ENCODE data around the gene HADHA.

The HADHA gene
- long read RNA-seq, transcript HADHA-201 (20 exons, 3,037 nt): major isoform, 5,025 of 5,601 reads
- long read RNA-seq, transcript HADHA-207 (20 exons, 2,688 nt): minor isoform, 16 of 5,601 reads
- long read RNA-seq, transcript HADHA-211 (19 exons, 2,158 nt): minor isoform, 60 of 5,601 reads
- long read RNA-seq, transcript HADHA-204 (19 exons, 2,982 nt): minor isoform, 14 of 5,601 reads
- long read RNA-seq, partial matches to known transcripts: 243 of 5,601 reads
- long read RNA-seq, other reads (novel, unspliced or antisense): 234 of 5,601 reads

DNA sequence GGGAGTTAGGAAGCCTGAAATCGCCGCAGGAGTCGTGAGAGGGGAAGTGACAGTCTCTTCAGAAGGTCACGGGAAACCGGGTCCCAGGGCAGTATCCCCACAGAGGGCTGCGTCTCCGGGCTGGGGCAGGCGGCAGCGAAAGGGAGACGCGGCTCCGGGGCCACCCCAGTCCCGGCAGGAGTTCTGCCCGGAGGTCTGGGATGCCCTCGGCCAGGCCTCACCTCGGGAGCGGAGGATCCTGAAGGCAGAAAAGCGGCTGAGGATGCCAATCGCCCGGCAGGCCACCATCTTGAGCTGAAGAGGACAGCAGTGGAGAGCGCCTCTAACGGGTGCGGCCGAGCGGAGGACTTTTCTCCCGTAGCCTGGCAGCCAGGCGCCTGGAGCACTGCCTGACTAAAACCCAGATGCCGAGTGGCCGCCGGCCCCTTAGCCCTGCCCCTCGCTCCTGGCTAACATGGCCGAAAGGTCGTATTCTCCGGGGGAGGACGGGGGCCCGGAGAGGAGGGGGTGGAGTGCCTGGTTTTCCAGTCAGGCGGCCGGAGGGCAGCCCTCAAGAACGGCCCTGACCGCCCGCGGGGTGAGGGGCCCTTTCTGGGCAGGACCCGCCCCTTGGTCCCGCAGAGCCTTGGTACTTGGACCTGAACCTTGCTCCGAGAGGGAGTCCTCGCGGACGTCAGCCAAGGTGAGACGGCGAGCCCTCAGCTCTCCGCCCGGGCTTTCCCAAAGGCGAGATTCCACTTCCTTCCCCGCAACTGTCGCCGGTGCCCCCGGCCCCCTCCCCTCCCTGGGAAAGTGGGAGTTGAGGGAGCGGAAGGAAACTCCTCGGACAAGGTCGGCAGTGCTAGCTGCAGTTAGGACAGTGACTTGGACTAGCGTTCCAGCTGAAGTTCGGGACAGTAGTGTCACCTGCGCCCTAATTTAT lies at the start of gene HADHA, which contains the start of gene HADHB:
HADHA (minus strand) TSS at position 324 of the 922 bp plus-strand sequence; CDS start at position 288, 36 bp downstream.
HADHB (plus strand) TSS at position 631 of the 922 bp plus-strand sequence. CDS start 9,316 bp downstream, outside the sequence.
- DNase-seq (ENCODE audit: low read depth in 1 of 2, low spot score in 1 of 2): peak; percentile 78 to 87
- Histone ChIP-seq H3K4me3 (replicated peaks; ENCODE audit: insufficient read depth, low read length) (peak within 1 kb of the TSS; percentile 81), H3K27ac (replicated peaks) (peak within 1 kb of the TSS; percentile 99), H3K27me3 (ENCODE audit: insufficient read depth, poor library complexity, severe bottlenecking) (no peaks in the 10 kb centered on the region)
- TF ChIP-seq, protein P1, sequence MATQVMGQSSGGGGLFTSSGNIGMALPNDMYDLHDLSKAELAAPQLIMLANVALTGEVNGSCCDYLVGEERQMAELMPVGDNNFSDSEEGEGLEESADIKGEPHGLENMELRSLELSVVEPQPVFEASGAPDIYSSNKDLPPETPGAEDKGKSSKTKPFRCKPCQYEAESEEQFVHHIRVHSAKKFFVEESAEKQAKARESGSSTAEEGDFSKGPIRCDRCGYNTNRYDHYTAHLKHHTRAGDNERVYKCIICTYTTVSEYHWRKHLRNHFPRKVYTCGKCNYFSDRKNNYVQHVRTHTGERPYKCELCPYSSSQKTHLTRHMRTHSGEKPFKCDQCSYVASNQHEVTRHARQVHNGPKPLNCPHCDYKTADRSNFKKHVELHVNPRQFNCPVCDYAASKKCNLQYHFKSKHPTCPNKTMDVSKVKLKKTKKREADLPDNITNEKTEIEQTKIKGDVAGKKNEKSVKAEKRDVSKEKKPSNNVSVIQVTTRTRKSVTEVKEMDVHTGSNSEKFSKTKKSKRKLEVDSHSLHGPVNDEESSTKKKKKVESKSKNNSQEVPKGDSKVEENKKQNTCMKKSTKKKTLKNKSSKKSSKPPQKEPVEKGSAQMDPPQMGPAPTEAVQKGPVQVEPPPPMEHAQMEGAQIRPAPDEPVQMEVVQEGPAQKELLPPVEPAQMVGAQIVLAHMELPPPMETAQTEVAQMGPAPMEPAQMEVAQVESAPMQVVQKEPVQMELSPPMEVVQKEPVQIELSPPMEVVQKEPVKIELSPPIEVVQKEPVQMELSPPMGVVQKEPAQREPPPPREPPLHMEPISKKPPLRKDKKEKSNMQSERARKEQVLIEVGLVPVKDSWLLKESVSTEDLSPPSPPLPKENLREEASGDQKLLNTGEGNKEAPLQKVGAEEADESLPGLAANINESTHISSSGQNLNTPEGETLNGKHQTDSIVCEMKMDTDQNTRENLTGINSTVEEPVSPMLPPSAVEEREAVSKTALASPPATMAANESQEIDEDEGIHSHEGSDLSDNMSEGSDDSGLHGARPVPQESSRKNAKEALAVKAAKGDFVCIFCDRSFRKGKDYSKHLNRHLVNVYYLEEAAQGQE (IDR thresholded peaks at IDR 0.05; ENCODE audit: insufficient replicate concordance, low read depth): peak; percentile 77
- TF ChIP-seq POLR2AphosphoS5 (IDR thresholded peaks at IDR 0.05; ENCODE audit: low read depth): peak; percentile 60; the same call in 1 of the 2 replicates
- TF ChIP-seq GABPA (IDR thresholded peaks at IDR 0.05; ENCODE audit: low read depth): no peak
- TF ChIP-seq, protein P2, sequence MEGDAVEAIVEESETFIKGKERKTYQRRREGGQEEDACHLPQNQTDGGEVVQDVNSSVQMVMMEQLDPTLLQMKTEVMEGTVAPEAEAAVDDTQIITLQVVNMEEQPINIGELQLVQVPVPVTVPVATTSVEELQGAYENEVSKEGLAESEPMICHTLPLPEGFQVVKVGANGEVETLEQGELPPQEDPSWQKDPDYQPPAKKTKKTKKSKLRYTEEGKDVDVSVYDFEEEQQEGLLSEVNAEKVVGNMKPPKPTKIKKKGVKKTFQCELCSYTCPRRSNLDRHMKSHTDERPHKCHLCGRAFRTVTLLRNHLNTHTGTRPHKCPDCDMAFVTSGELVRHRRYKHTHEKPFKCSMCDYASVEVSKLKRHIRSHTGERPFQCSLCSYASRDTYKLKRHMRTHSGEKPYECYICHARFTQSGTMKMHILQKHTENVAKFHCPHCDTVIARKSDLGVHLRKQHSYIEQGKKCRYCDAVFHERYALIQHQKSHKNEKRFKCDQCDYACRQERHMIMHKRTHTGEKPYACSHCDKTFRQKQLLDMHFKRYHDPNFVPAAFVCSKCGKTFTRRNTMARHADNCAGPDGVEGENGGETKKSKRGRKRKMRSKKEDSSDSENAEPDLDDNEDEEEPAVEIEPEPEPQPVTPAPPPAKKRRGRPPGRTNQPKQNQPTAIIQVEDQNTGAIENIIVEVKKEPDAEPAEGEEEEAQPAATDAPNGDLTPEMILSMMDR (IDR thresholded peaks at IDR 0.05; ENCODE audit: insufficient read depth, low read length): no peak
- peak; percentile 69 for TF ChIP-seq SPI1 (IDR thresholded peaks at IDR 0.05; ENCODE audit: borderline replicate concordance, low read depth)

DNA sequence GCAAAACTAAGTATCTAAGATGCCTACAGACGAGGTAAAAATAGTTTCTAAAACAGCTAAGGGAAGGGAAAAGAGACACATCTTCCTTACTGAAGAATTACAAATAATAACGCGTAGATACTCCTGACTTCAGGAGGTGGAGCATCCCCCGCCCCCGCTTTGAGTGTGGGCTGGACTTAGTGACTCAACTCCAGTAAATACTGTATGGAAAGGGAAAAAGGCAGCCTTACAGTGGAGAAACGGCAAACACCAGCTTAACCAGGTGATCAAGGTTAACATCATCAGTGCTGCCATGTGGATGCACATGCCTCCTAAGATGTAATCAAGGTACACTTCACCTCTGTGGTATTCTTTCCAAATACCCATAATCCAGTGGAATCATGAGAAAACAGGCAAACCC lies 48.2 kb upstream of the HADHA start:
- TF ChIP-seq, protein P1 (IDR thresholded peaks at IDR 0.05; ENCODE audit: insufficient replicate concordance, low read depth): no peak
- no peaks in the 10 kb centered on the region for H3K27me3 ChIP-seq (ENCODE audit: insufficient read depth, poor library complexity, severe bottlenecking)
- H3K27ac ChIP-seq (replicated peaks): no peak overlapping the region
- no peak overlapping the region for H3K4me3 ChIP-seq (replicated peaks; ENCODE audit: insufficient read depth, low read length)
- no peak for DNase-seq (ENCODE audit: low read depth in 1 of 2, low spot score in 1 of 2)

DNA sequence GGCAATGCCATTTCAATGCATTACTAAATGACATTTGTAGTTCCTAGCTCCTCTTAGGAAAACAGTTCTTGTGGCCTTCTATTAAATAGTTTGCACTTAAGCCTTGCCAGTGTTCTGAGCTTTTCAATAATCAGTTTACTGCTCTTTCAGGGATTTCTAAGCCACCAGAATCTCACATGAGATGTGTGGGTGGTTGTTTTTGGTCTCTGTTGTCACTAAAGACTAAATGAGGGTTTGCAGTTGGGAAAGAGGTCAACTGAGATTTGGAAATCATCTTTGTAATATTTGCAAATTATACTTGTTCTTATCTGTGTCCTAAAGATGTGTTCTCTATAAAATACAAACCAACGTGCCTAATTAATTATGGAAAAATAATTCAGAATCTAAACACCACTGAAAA lies 45.6 kb upstream of the HADHA start:
- DNase-seq (ENCODE audit: low read depth in 1 of 2, low spot score in 1 of 2): no peak
- Histone ChIP-seq H3K27ac (replicated peaks) (no peak overlapping the region), H3K27me3 (ENCODE audit: insufficient read depth, poor library complexity, severe bottlenecking) (no peaks in the 10 kb centered on the region), H3K4me3 (replicated peaks; ENCODE audit: insufficient read depth, low read length) (no peak overlapping the region)
- TF ChIP-seq GABPA (IDR thresholded peaks at IDR 0.05; ENCODE audit: low read depth) (no peak), POLR2AphosphoS5 (IDR thresholded peaks at IDR 0.05; ENCODE audit: low read depth) (no peak), SPI1 (IDR thresholded peaks at IDR 0.05; ENCODE audit: borderline replicate concordance, low read depth) (no peak)
- TF ChIP-seq, protein P2 (IDR thresholded peaks at IDR 0.05; ENCODE audit: insufficient read depth, low read length): no peak
- TF ChIP-seq, protein P1 (IDR thresholded peaks at IDR 0.05; ENCODE audit: insufficient replicate concordance, low read depth): no peak

All from HL-60 (cell line).